ENCODE measurements around the gene PCBP3.
"Not testable (repeated sequence)": the region's sequence is repeated elsewhere in the genome, so short reads cannot be mapped to it uniquely, and the experiment has no call there.

Gene PCBP3

GRCh38 chr21:45876381-45877170 lies 233.1 kb downstream of the PCBP3 start:
- no peak for DNase-seq (ENCODE audit: low spot score)

GRCh38 chr21:45877171-45877438 lies 233.6 kb downstream of the PCBP3 start:
- DNase-seq (ENCODE audit: low spot score) = no peak

GRCh38 chr21:45877821-45878469 lies 234.4 kb downstream of the PCBP3 start:
- DNase-seq (ENCODE audit: low spot score) = no peak

GRCh38 chr21:45880097-45881068 lies 236.9 kb downstream of the PCBP3 start:
- DNase-seq (ENCODE audit: low spot score) = peak; percentile 72

DNA sequence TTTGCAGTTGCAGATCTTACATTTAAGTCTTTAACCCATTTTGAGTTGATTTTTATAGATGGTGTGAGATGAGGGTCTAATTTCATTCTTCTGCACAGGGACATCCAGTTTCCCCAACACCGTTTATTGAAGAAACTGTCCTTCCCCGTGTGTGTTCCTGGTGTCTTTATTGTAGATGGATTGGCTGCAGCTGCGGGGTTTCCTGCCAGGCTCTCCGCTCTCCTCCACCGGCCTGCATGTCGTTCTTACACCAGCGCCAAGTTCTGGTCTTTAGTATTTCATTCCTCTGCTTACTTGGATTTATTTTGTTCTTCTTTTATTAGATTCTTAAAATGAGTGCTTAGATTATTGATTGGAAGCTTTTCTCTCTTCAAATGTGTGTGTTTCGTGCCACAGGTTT lies 239.1 kb downstream of the PCBP3 start:
- DNase-seq (ENCODE audit: low spot score) = no peak

GRCh38 chr21:45883090-45883489 lies 239.6 kb downstream of the PCBP3 start:
- DNase-seq (ENCODE audit: low spot score) = no peak

- DNase-seq (ENCODE audit: low spot score) = no peak
These were observed 242.0 kb downstream of the PCBP3 start for GRCh38 chr21:45885597-45885929.

DNA sequence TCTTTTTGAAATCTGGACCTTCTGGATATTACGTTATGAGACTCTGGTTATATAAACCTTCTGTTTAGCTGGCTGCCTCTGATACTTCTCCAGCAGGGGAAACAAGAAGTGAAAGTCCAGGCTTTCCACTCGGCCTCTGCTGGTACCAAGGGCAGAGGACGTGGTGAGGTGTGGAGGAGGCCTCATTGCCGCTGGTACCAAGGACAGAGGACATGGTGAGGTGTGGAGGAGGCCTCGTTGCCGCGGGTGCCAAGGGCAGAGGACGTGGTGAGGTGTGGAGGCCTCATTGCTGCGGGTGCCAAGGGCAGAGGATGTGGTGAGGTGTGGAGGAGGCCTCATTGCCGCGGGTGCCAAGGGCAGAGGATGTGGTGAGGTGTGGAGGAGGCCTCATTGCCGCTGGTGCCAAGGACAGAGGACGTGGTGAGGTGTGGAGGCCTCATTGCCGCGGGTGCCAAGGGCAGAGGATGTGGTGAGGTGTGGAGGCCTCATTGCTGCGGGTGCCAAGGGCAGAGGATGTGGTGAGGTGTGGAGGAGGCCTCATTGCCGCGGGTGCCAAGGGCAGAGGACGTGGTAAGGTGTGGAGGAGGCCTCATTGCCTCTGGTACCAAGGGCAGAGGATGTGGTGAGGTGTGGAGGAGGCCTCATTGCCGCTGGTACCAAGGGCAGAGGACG lies 242.5 kb downstream of the PCBP3 start:
- not testable (repeated sequence) for DNase-seq (ENCODE audit: low spot score)

DNA sequence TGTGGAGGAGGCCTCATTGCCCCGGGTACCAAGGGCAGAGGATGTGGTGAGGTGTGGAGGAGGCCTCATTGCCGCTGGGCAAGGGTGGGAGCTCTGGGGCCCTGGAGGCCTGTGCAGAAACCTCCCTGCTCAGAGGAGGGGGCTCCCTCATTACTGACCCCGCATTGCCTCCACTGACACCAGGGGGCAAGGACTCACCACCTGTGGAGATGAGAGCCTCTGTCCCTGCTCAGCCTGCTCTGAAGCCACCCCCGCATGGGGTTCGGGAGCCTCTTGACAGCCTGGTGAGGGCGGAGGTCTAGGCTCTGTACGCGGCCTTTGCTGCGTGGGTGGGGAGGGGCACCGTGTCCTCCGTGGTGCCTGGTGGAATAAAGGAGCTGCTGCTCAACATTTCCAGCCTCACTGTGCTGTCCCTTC lies 243.1 kb downstream of the PCBP3 start:
- DNase-seq (ENCODE audit: low spot score) = no peak

DNA sequence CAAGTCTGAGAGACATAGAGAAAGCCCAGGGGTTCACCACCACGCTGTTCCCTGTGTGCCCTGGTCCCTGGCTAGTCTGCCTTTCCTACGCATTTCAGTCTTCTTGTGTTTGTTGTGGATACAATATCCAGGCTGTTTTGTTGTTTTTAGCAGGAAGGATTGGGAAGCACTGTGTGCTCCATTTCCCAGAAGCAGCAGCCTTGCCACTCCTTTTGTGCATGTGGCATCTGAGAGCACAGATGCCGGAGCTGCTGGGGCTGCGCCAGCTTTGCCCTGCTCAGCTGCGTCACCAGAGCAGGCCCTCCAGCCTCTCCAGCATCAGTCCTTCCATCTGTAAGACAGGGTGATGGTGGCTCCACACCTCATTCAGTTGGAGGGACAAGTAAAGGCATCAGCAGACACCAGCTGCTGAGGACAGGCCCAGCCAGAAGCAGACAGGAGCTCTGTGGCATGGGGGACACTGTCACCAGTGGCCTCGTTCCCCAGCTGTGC lies 243.6 kb downstream of the PCBP3 start:
- DNase-seq (ENCODE audit: low spot score) = no peak

DNA sequence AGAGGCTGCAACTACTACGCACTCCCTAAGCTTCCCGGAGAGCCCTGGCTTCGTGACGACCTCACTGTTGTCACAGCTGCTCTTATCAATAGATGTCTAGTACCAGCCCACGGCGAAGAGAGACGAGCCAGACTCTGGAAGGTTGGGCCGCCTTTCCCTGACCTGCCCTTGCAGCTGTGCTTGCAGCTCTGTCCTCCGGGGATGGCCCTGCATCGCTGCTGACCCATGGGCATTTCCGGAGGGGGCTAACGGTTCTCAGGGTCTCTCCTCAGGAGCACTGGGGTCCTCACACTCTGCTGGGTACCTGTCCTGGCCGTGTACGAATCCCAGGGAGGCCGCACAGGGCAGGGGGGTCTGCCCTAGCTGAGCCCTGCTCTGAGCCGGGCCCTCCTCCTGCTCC lies 244.3 kb downstream of the PCBP3 start:
- DNase-seq (ENCODE audit: low spot score) = no peak

DNA sequence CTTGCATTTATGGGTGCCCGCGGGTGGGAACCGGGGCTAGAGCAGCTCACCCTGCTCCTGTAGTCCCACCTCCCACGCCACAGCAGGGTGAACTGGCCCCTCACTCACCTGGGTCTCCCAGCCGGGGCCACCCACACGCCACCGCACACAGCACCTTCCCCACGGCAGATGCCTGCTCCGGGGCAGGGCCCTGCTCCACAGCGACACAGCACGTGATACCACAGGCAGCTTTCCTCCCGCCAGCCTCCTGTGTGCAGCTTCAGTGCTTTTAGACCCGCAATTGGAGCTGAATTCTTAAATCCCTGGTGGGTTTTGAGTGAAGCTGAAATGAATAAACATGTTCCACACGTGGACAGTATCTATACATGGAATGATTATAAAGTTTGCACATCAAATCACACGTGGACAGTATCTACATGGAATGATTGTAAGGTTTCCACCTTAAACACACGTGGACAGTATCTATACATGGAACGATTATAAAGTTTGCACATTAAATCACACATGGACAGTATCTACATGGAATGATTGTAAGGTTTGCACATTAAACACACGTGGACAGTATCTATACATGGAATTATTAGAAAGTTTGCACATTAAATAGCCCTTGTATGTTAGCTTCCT lies 245.0 kb downstream of the PCBP3 start:
- DNase-seq (ENCODE audit: low spot score) = no peak

DNA sequence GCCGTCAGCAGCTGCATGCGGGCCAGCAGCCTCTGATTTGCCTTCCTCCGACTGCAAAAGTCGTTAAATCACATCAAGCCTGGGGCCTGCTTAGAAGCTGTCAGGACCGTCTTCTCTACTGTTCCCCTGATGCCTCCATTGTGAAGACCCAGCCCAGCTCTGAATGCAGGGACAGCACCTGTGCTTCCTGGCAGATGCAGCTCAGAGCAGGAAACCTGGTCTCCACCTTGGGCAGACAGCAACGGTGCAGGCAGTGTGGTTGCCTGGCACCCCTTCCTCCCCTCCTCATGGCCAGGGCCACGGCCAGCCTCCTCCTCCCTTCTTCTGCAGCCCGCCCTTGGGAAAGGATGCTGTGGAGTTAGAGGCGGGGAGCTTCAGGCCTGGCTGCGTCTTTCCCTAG lies 245.7 kb downstream of the PCBP3 start:
- DNase-seq (ENCODE audit: low spot score) = no peak

DNA sequence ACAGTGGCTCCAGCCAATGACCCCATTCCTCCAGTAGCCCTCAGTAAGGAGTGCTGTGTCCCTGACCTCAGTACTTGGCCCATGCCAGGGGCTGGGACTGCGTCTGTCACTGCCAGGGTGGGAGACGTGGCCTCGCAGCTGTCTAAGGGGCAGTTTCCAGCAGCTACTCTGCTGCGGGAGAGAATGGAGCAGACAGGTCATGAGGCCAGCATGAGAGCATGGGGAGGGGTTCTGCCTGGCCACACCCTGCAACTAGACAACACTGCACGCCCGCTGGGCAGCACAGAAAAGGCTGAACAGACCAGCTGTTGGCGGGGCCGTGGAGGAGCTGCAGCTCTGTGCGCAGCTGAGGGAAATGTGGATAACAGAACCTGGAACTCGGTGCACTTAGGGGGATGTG lies 246.4 kb downstream of the PCBP3 start:
- DNase-seq (ENCODE audit: low spot score) = no peak

GRCh38 chr21:45891388-45892155 lies 248.0 kb downstream of the PCBP3 start:
- no peak for DNase-seq (ENCODE audit: low spot score)

- no peak for DNase-seq (ENCODE audit: low spot score)
These were observed 248.8 kb downstream of the PCBP3 start for GRCh38 chr21:45892156-45892915.

DNA sequence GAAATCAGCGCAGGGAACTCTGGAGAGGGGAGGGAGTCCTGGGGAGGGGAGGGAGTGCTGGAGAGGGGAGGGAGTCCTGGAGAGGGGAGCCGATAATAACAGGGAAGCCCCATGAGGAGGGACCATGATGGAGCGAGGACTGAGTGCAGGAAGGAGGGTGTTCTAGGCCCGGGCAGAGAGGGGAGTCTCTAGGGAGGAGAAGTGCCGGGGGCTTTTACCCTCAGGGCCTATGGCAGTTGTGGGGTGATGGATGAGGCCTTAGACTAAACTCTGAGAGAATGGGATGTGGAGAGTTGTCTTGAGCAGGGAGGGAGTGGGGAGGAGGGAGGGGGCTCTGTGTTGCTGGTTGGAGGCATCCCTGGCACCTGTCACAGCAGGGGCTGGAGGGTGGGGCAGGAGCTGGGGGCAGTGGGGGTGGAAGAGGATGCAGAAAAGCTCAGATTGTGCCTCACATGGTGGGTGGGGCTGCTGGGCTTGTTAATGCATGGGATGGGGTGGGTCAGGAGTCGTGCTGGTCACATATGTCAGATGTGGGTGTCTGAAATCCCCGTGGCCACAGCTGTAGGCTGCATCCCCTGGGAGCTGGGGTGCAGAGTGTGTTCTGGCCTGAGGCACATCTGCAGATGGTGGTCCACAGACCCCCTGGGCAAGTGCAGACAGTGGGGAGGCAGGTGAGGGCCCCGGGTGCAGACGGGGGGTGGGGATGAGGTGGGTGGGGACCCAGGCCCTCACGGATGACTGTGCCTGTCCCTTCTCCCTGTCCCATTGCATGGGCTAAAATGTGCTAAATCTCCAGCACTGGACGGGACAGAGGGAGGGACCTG lies 249.6 kb downstream of the PCBP3 start:
- no peak for DNase-seq (ENCODE audit: low spot score)

DNA sequence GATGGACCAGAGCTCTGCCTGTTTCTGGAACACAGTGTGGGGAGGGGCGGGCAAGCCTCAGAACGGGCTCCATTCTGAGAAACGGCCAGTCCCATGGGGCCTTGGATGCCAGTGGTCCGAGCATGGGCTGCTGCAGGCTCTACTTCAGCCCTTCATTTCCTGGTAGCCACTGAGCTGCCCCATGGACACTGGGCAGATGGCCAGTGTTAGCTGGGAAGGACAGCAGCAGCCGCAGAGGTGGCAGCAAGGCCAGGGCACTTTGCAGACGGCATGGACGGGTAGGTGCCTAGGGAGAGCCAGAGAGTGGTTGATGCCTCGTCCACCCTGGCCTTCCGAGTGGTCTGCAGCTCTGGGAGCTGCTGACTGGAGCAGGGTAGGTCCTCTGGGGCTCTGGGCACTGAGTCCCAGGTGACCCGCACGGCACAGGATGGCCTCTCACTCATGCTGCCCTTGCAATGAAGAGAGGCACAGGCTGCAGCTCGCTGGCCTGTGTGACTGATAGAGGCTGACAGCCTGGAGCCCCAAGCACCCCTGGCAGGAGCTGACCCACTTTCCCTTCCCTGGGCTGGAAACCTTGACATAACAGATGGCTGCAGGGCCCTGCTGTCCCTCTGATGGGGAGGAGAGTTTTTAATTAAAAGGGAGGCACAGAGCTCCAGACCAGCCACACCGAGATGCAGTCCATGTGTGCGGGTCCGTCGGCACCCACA lies 250.4 kb downstream of the PCBP3 start:
- DNase-seq (ENCODE audit: low spot score) = no peak

- no peak for DNase-seq (ENCODE audit: low spot score)
These were observed 250.9 kb downstream of the PCBP3 start for GRCh38 chr21:45894450-45894825.
